Heart left ventricle (tissue), 16 donors: Measurements from ENCODE around the gene CDC7. TPM values are rescaled to one million over a fixed set of nuclear protein-coding genes. Genes with fewer than 3 reads are reported as not detected.
"Not testable (repeated sequence)": the region's sequence is repeated elsewhere in the genome, so short reads cannot be mapped to it uniquely, and the experiment has no call there.

Experiments used
- ATAC-seq, 4 donors: fragments of 200-7000 bp; cut with Tn5 transposase; one replicate each; pipeline ENCODE4 v1.9.1; 2020 to 2022; ENCODE audit warnings: moderate library complexity in 4 of 4, mild to moderate bottlenecking in 3 of 4, moderate number of reproducible peaks in 1 of 4
- DNase-seq, 5 donors: peaks; one replicate each; pipeline ENCODE4 v3.0.0-alpha.2; 2020
- H3K27ac ChIP-seq, 12 donors: fragments of 200-600 bp; sonication (generic) in 4 of 12; one replicate each; pipeline versions ENCODE4 v1.5.0 to v1.8.0; 2016 to 2022; ENCODE audit warnings: mild to moderate bottlenecking in 2 of 12
- H3K27me3 ChIP-seq, 9 donors: fragments of 200-600 bp; sonication (generic) in 2 of 9; one replicate each; pipeline versions ENCODE4 v1.5.1 to v1.8.0; 2016 to 2022; ENCODE audit warnings: mild to moderate bottlenecking in 3 of 9
- H3K36me3 ChIP-seq, 9 donors: fragments of 200-600 bp; sonication (generic) in 2 of 9; one replicate each; pipeline versions ENCODE4 v1.5.0 to v1.8.0; 2018 to 2022; ENCODE audit warnings: mild to moderate bottlenecking in 2 of 9
- H3K4me1 ChIP-seq, 12 donors: fragments of 200-600 bp; sonication (generic) in 4 of 12; one replicate each; pipeline versions ENCODE4 v1.5.0 to v1.8.0; 2016 to 2022; ENCODE audit warnings: mild to moderate bottlenecking in 3 of 12
- H3K4me3 ChIP-seq, 12 donors: fragments of 200-600 bp; sonication (generic) in 4 of 12; one replicate each; pipeline versions ENCODE4 v1.5.0 to v1.8.0; 2017 to 2022; ENCODE audit warnings: mild to moderate bottlenecking in 9 of 12, moderate library complexity in 4 of 12
- H3K9me3 ChIP-seq, 12 donors: fragments of 200-600 bp; sonication (generic) in 4 of 12; one replicate each; pipeline versions ENCODE4 v1.5.0 to v1.8.0; 2016 to 2022; ENCODE audit warnings: mild to moderate bottlenecking in 1 of 12
- CTCF ChIP-seq, 12 donors: fragments of 200-600 bp; sonication (generic) in 4 of 12; IDR thresholded peaks; one replicate each; pipeline versions ENCODE4 v1.5.0 to v1.8.0; 2018 to 2022; ENCODE audit warnings: antibody characterized with exemption in 12 of 12, mild to moderate bottlenecking in 5 of 12
- POLR2A ChIP-seq, 2 donors: fragments of 450-650 bp; IDR thresholded peaks; one replicate each; pipeline ENCODE4 v1.6.1; 2017; ENCODE audit warnings: antibody characterized with exemption in 2 of 2, mild to moderate bottlenecking in 2 of 2, moderate library complexity in 2 of 2
- WGBS, 4 donors: extraction: QIAGEN DNeasy Blood & Tissue Kit in 2 of 4; methylation state at CpG; one replicate each; pipeline versions ENCODE4 v1.1.5 to v1.1.7; 2013 to 2018; 5-methylcytosine and 5-hydroxymethylcytosine counted together
- intact Hi-C, 10 donors: fragments of 100-400 bp; cut with DNase I; formaldehyde crosslinking; loops; one replicate each; pipeline versions ENCODE4 v1.11.1 to v1.14.2; 2022
- polyA plus RNA-seq, 2 donors: library from polyadenylated mRNA; stranded (reverse); fragments of 200-250 nt; gene quantifications; one replicate each; pipeline ENCODE4 v1.2.3, GENCODE V29; 2013
- total RNA-seq, 9 donors: library from RNA; depleted of rRNA in 2 of 9; stranded (reverse); fragments of >200 nt in 2 of 9; fragmentation: NEBNext Ultra II Directional in 3 of 9; extraction: Animal tissue kit (Norgen Biotek cat#: 25700) in 3 of 9; gene quantifications; one replicate each; pipeline versions ENCODE4 v1.1.0 to v1.2.4, GENCODE V29; 2016 to 2023
- donor health status: ischemic (EF 13 %, LVEDD 7.1; RV severe dilation, severe dysfunction).
- donor health status: healthy with polysubstance abuse.
- donor health status: DM: no; HTN: yes; CAD: no.
- donor health status: DM: no; HTN: no; CAD: no.
- donor health status: ischemic (EF 25% LVEDD 6.9; RV normal size, moderate dysfunction).
- donor health status: ischemic (EF 25% LVEDD 5.7; RV mildly dilated, moderate dysfunction).
- donor health status: healthy.
- donor health status: DM: yes; HTN: yes; CAD: no.
- donor health status: ischemic (EF 35%, LVEDD 5.7; RV mildly dilated, moderate dysfunction).
- donor health status: nonischemic (EF 11% LVEDD 7.7; RV severe dilation, severe dysfunction).
- donor health status: DM: yes; HTN: yes; CAD: no.
- donor health status: PGD.
- donor health status: ischemic (EF 29% LVEDD 5.4; RV normal size, mild dysfunction).
- donor health status: nonischemic (EF 23%, LVEDD 6.1; RV moderate dilation, normal function).

CDC7 gene
- total and polyA plus RNA-seq, 11 donors, result 0.30 to 6.3 (median 0.97) TPM

- H3K4me3 ChIP-seq, DNase-seq, H3K9me3 ChIP-seq, H3K4me1 ChIP-seq, H3K27ac ChIP-seq, H3K27me3 ChIP-seq: not testable (repeated sequence)
- H3K36me3 ChIP-seq, result peaks cover 0 to 18% (median 0%) of the 10 kb centered on the region in 9 donors
- WGBS, 4 donors, result 45 to 48% (median 46%) methylated on average over 2 of the region's 2 CpGs
- peak in 1 of 4 donors; percentile 41 for ATAC-seq
- peak in 3 of 12 donors; percentile 19 to 33 (median 31) for TF ChIP-seq CTCF (IDR thresholded peaks at IDR 0.05)
- intact Hi-C loops, result loop anchor here in 4 of 10 donors (10.0 kb wide), 2 partner anchors 186 to 776 kb away; partner anchors contain the start of genes GLMN (in 3 of the 4) and RPAP2 (in 3 of the 4)
These were observed 18.5 kb downstream of the CDC7 start for GRCh38 chr1:91519167-91519566.

GRCh38 chr1:91520942-91521507, 20.4 kb downstream of the CDC7 start:
- no peaks in the 10 kb centered on the region for H3K36me3 ChIP-seq
- DNase-seq (no peak), ATAC-seq (no peak)
- intact Hi-C loops, result loop anchor here in 4 of 10 donors (10.0 kb wide), 3 partner anchors 174 to 364 kb away; partner anchors contain the start of gene TGFBR3 (in 1 of the 4)
- H3K27ac ChIP-seq, result no peak overlapping the region
- no peaks in the 10 kb centered on the region for H3K9me3 ChIP-seq
- TF ChIP-seq CTCF (IDR thresholded peaks at IDR 0.05) (no peak), POLR2A (IDR thresholded peaks at IDR 0.05) (no peak)
- peaks cover 0 to 4% (median 0%) of the 10 kb centered on the region in 12 donors for H3K4me1 ChIP-seq
- no peak overlapping the region for H3K4me3 ChIP-seq
- no peaks in the 10 kb centered on the region for H3K27me3 ChIP-seq
- WGBS, 4 donors, result 68 to 90% (median 75%) methylated on average over 2 of the region's 2 CpGs

GRCh38 chr1:91523482-91523881, 22.8 kb downstream of the CDC7 start:
- Histone ChIP-seq H3K4me3 (no peak overlapping the region), H3K27me3 (no peaks in the 10 kb centered on the region), H3K4me1 (peaks cover 0 to 9% (median 0%) of the 10 kb centered on the region in 12 donors), H3K27ac (no peak overlapping the region), H3K9me3 (no peaks in the 10 kb centered on the region), H3K36me3 (no peaks in the 10 kb centered on the region)
- TF ChIP-seq POLR2A (IDR thresholded peaks at IDR 0.05) (no peak), CTCF (IDR thresholded peaks at IDR 0.05) (no peak)
- DNase-seq (no peak), ATAC-seq (no peak)
- intact Hi-C loops, result loop anchor here in 4 of 10 donors (10.0 kb wide), 3 partner anchors 171 to 361 kb away; partner anchors contain the start of gene TGFBR3 (in 1 of the 4)
- 44 to 70% (median 51%) methylated on average over 1 of the region's 1 CpG for WGBS, 4 donors

GRCh38 chr1:91526496-91526895, 25.8 kb downstream of the CDC7 start:
- intact Hi-C loops, result loop anchor here in 4 of 10 donors (10.0 kb wide), 3 partner anchors 168 to 358 kb away; partner anchors contain the start of gene TGFBR3 (in 1 of the 4)
- H3K9me3 ChIP-seq, result no peaks in the 10 kb centered on the region
- 73 to 82% (median 76%) methylated on average over 5 of the region's 5 CpGs for WGBS, 4 donors
- ATAC-seq, result peak in 1 of 4 donors; percentile 57
- H3K27ac ChIP-seq, result no peak overlapping the region
- H3K27me3 ChIP-seq, result no peaks in the 10 kb centered on the region
- H3K4me1 ChIP-seq, result peaks cover 0 to 9% (median 0%) of the 10 kb centered on the region in 12 donors
- no peak overlapping the region for H3K4me3 ChIP-seq
- DNase-seq, result no peak
- TF ChIP-seq POLR2A (IDR thresholded peaks at IDR 0.05) (no peak), CTCF (IDR thresholded peaks at IDR 0.05) (no peak)
- no peaks in the 10 kb centered on the region for H3K36me3 ChIP-seq
